Measurements from ENCODE around the gene TEX11.

DNA sequence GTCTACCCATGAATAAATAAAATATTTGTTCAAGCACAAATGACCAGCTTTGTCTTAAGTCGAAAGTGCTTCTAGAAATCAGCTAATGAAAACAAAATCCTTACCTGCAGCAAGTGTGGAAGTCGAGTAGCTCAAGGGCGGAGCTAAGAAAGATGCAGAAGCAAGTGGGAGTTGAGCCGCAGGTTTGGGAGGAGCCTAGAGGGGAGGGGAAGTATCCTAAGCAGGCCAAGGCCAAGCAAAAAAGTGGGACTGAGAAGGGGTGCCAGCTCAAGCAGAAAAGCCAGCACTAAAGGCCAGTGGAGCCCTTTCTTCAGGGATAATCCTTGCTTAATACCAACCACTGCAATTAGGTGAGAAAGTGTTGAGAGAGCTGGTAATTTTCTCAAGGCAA is 403.1 kb downstream of the TEX11 start:
- TF ChIP-seq, protein P1, sequence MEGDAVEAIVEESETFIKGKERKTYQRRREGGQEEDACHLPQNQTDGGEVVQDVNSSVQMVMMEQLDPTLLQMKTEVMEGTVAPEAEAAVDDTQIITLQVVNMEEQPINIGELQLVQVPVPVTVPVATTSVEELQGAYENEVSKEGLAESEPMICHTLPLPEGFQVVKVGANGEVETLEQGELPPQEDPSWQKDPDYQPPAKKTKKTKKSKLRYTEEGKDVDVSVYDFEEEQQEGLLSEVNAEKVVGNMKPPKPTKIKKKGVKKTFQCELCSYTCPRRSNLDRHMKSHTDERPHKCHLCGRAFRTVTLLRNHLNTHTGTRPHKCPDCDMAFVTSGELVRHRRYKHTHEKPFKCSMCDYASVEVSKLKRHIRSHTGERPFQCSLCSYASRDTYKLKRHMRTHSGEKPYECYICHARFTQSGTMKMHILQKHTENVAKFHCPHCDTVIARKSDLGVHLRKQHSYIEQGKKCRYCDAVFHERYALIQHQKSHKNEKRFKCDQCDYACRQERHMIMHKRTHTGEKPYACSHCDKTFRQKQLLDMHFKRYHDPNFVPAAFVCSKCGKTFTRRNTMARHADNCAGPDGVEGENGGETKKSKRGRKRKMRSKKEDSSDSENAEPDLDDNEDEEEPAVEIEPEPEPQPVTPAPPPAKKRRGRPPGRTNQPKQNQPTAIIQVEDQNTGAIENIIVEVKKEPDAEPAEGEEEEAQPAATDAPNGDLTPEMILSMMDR (IDR thresholded peaks at IDR 0.05) = no peak
- TF ChIP-seq POLR2A (IDR thresholded peaks at IDR 0.05) (no peak), POLR2AphosphoS5 (IDR thresholded peaks at IDR 0.05) (no peak)
